ENCODE measurements around the gene SMYD4. TPM values are rescaled to one million over a fixed set of nuclear protein-coding genes. Genes with fewer than 3 reads are reported as not detected.
"Not testable (repeated sequence)": the region's sequence is repeated elsewhere in the genome, so short reads cannot be mapped to it uniquely, and the experiment has no call there.

Gene SMYD4
- total RNA-seq, 1 experiment from 2014 or later, result 14.0 TPM

GRCh38 chr17:1782171-1782567 is 47.5 kb downstream of the SMYD4 start:
- Histone ChIP-seq H3K4me3 (ENCODE audit: insufficient read depth, low read depth, low read length) (no peak overlapping the region), H3K36me3 (replicated peaks; ENCODE audit: control insufficient read depth, insufficient read depth, low read length) (peaks cover 23% of the 10 kb centered on the region), H3K27me3 (ENCODE audit: control insufficient read depth, insufficient read depth, low read length) (no peaks in the 10 kb centered on the region)
- no peak for DNase-seq

- H3K4me3 ChIP-seq (ENCODE audit: insufficient read depth, low read depth, low read length), result no peak overlapping the region
- H3K36me3 ChIP-seq (replicated peaks; ENCODE audit: control insufficient read depth, insufficient read depth, low read length), result peaks cover 17% of the 10 kb centered on the region
- no peaks in the 10 kb centered on the region for H3K27me3 ChIP-seq (ENCODE audit: control insufficient read depth, insufficient read depth, low read length)
- DNase-seq, result no peak
Measured at GRCh38 chr17:1779571-1780131, 50.1 kb downstream of the SMYD4 start.

- DNase-seq, result no peak
- Histone ChIP-seq H3K27me3 (ENCODE audit: control insufficient read depth, insufficient read depth, low read length) (no peaks in the 10 kb centered on the region), H3K36me3 (replicated peaks; ENCODE audit: control insufficient read depth, insufficient read depth, low read length) (peaks cover 12% of the 10 kb centered on the region), H3K4me3 (ENCODE audit: insufficient read depth, low read depth, low read length) (no peak overlapping the region)
Measured at GRCh38 chr17:1776857-1777256, 52.8 kb downstream of the SMYD4 start.

GRCh38 chr17:1776328-1776727 is 53.4 kb downstream of the SMYD4 start:
- peaks cover 11% of the 10 kb centered on the region for H3K36me3 ChIP-seq (replicated peaks; ENCODE audit: control insufficient read depth, insufficient read depth, low read length)

GRCh38 chr17:1774390-1775176 is 55.1 kb downstream of the SMYD4 start:
- peak; percentile 23 for DNase-seq
- Histone ChIP-seq H3K27me3 (ENCODE audit: control insufficient read depth, insufficient read depth, low read length) (no peaks in the 10 kb centered on the region), H3K36me3 (replicated peaks; ENCODE audit: control insufficient read depth, insufficient read depth, low read length) (peaks cover 8% of the 10 kb centered on the region), H3K4me3 (ENCODE audit: insufficient read depth, low read depth, low read length) (no peak overlapping the region)

More at GRCh38 chr17:1776328-1776727, 53.4 kb downstream of the SMYD4 start:
- DNase-seq, result no peak
- no peaks in the 10 kb centered on the region for H3K27me3 ChIP-seq (ENCODE audit: control insufficient read depth, insufficient read depth, low read length)
- no peak overlapping the region for H3K4me3 ChIP-seq (ENCODE audit: insufficient read depth, low read depth, low read length)

GRCh38 chr17:1773696-1774181 is 56.0 kb downstream of the SMYD4 start:
- DNase-seq, result peak; percentile 19
- Histone ChIP-seq H3K27me3 (ENCODE audit: control insufficient read depth, insufficient read depth, low read length) (no peaks in the 10 kb centered on the region), H3K4me3 (ENCODE audit: insufficient read depth, low read depth, low read length) (no peak overlapping the region), H3K36me3 (replicated peaks; ENCODE audit: control insufficient read depth, insufficient read depth, low read length) (peaks cover 6% of the 10 kb centered on the region)

GRCh38 chr17:1773000-1773695 is 56.6 kb downstream of the SMYD4 start:
- peak; percentile 17 for DNase-seq
- not testable (repeated sequence) for H3K4me3 ChIP-seq (ENCODE audit: insufficient read depth, low read depth, low read length); H3K27me3 ChIP-seq (ENCODE audit: control insufficient read depth, insufficient read depth, low read length); H3K36me3 ChIP-seq (replicated peaks; ENCODE audit: control insufficient read depth, insufficient read depth, low read length)

- Histone ChIP-seq H3K27me3 (ENCODE audit: control insufficient read depth, insufficient read depth, low read length) (no peaks in the 10 kb centered on the region), H3K4me3 (ENCODE audit: insufficient read depth, low read depth, low read length) (peak overlapping the region; percentile 15), H3K36me3 (replicated peaks; ENCODE audit: control insufficient read depth, insufficient read depth, low read length) (no peaks in the 10 kb centered on the region; the same call in none of the 2 replicates)
- DNase-seq, result peak; percentile 84
Measured at GRCh38 chr17:1769822-1770477, 59.8 kb downstream of the SMYD4 start.

- peak; percentile 45 for DNase-seq
- Histone ChIP-seq H3K27me3 (ENCODE audit: control insufficient read depth, insufficient read depth, low read length) (no peaks in the 10 kb centered on the region), H3K4me3 (ENCODE audit: insufficient read depth, low read depth, low read length) (no peak overlapping the region), H3K36me3 (replicated peaks; ENCODE audit: control insufficient read depth, insufficient read depth, low read length) (no peaks in the 10 kb centered on the region)
Measured at GRCh38 chr17:1767358-1767757, 62.3 kb downstream of the SMYD4 start.

GRCh38 chr17:1766382-1767135 is 63.1 kb downstream of the SMYD4 start:
- no peaks in the 10 kb centered on the region for H3K27me3 ChIP-seq (ENCODE audit: control insufficient read depth, insufficient read depth, low read length)
- H3K36me3 ChIP-seq (replicated peaks; ENCODE audit: control insufficient read depth, insufficient read depth, low read length), result no peaks in the 10 kb centered on the region
- H3K4me3 ChIP-seq (ENCODE audit: insufficient read depth, low read depth, low read length), result no peak overlapping the region
- DNase-seq, result peak; percentile 80

GRCh38 chr17:1765576-1765975 is 64.1 kb downstream of the SMYD4 start:
- Histone ChIP-seq H3K27me3 (ENCODE audit: control insufficient read depth, insufficient read depth, low read length) (no peaks in the 10 kb centered on the region), H3K36me3 (replicated peaks; ENCODE audit: control insufficient read depth, insufficient read depth, low read length) (no peaks in the 10 kb centered on the region), H3K4me3 (ENCODE audit: insufficient read depth, low read depth, low read length) (no peak overlapping the region)
- DNase-seq, result no peak

- not testable (repeated sequence) for H3K4me3 ChIP-seq (ENCODE audit: insufficient read depth, low read depth, low read length); H3K27me3 ChIP-seq (ENCODE audit: control insufficient read depth, insufficient read depth, low read length); DNase-seq; H3K36me3 ChIP-seq (replicated peaks; ENCODE audit: control insufficient read depth, insufficient read depth, low read length)
Measured at GRCh38 chr17:1764705-1765104, 65.0 kb downstream of the SMYD4 start.

GRCh38 chr17:1764284-1764683 is 65.4 kb downstream of the SMYD4 start:
- no peaks in the 10 kb centered on the region for H3K27me3 ChIP-seq (ENCODE audit: control insufficient read depth, insufficient read depth, low read length)
- H3K36me3 ChIP-seq (replicated peaks; ENCODE audit: control insufficient read depth, insufficient read depth, low read length), result no peaks in the 10 kb centered on the region
- no peak overlapping the region for H3K4me3 ChIP-seq (ENCODE audit: insufficient read depth, low read depth, low read length)
- peak; percentile 34 for DNase-seq

Data from H7 (cell line).